Rectal smooth muscle tissue (tissue), 1 donor: ENCODE measurements around the gene SPATS2L.
"Not testable (repeated sequence)": the region's sequence is repeated elsewhere in the genome, so short reads cannot be mapped to it uniquely, and the experiment has no call there.

Experiments
- H3K27ac ChIP-seq: one replicate; pipeline ENCODE4 v1.7.0; 2013; ENCODE audit warnings: low read depth, low read length, inconsistent platforms
- H3K27me3 ChIP-seq: one replicate; pipeline ENCODE4 v1.7.0; 2013; ENCODE audit warnings: low read length; ENCODE audit not compliant: control insufficient read depth, insufficient read depth
- H3K36me3 ChIP-seq: one replicate; pipeline ENCODE4 v1.7.0; 2013; ENCODE audit warnings: low read length; ENCODE audit not compliant: control insufficient read depth, insufficient read depth
- H3K4me1 ChIP-seq: one replicate; pipeline ENCODE4 v1.7.0; 2013; ENCODE audit warnings: low read length; ENCODE audit not compliant: control insufficient read depth, insufficient read depth
- H3K4me3 ChIP-seq: one replicate; pipeline ENCODE4 v1.7.0; 2013; ENCODE audit warnings: low read length
- H3K9ac ChIP-seq: one replicate; pipeline ENCODE4 v1.7.0; 2013; ENCODE audit warnings: low read length

Gene SPATS2L

GRCh38 chr2:200331061-200331400 is 24.5 kb downstream of the SPATS2L start:
- H3K27ac ChIP-seq, result no peak overlapping the region
- no peaks in the 10 kb centered on the region for H3K4me1 ChIP-seq
- H3K27me3 ChIP-seq, result no peaks in the 10 kb centered on the region
- no peaks in the 10 kb centered on the region for H3K36me3 ChIP-seq
- no peak overlapping the region for H3K9ac ChIP-seq
- no peak overlapping the region for H3K4me3 ChIP-seq

GRCh38 chr2:200335657-200336056 is 29.2 kb downstream of the SPATS2L start:
- Histone ChIP-seq H3K36me3 (no peaks in the 10 kb centered on the region), H3K9ac (no peak overlapping the region), H3K4me1 (peaks cover 6% of the 10 kb centered on the region), H3K27me3 (no peaks in the 10 kb centered on the region), H3K27ac (no peak overlapping the region), H3K4me3 (no peak overlapping the region)

GRCh38 chr2:200336980-200337615 is 30.6 kb downstream of the SPATS2L start:
- H3K27ac ChIP-seq, result no peak overlapping the region
- peaks cover 6% of the 10 kb centered on the region for H3K4me1 ChIP-seq

GRCh38 chr2:200337621-200338020 is 31.1 kb downstream of the SPATS2L start:
- no peak overlapping the region for H3K4me3 ChIP-seq
- no peak overlapping the region for H3K27ac ChIP-seq
- H3K9ac ChIP-seq, result no peak overlapping the region
- peaks cover 6% of the 10 kb centered on the region for H3K4me1 ChIP-seq
- no peaks in the 10 kb centered on the region for H3K27me3 ChIP-seq
- no peaks in the 10 kb centered on the region for H3K36me3 ChIP-seq

More at GRCh38 chr2:200336980-200337615, 30.6 kb downstream of the SPATS2L start:
- Histone ChIP-seq H3K36me3 (no peaks in the 10 kb centered on the region), H3K9ac (no peak overlapping the region), H3K27me3 (no peaks in the 10 kb centered on the region), H3K4me3 (no peak overlapping the region)

- no peaks in the 10 kb centered on the region for H3K27me3 ChIP-seq
- no peak overlapping the region for H3K9ac ChIP-seq
- no peaks in the 10 kb centered on the region for H3K36me3 ChIP-seq
- H3K4me1 ChIP-seq, result peaks cover 6% of the 10 kb centered on the region
- H3K27ac ChIP-seq, result no peak overlapping the region
- H3K4me3 ChIP-seq, result no peak overlapping the region
These were observed 32.2 kb downstream of the SPATS2L start for GRCh38 chr2:200338692-200339091.

GRCh38 chr2:200340508-200341224 is 34.2 kb downstream of the SPATS2L start:
- Histone ChIP-seq H3K4me1 (peaks cover 6% of the 10 kb centered on the region), H3K27ac (no peak overlapping the region), H3K9ac (no peak overlapping the region), H3K27me3 (no peaks in the 10 kb centered on the region), H3K36me3 (no peaks in the 10 kb centered on the region), H3K4me3 (no peak overlapping the region)

GRCh38 chr2:200341376-200341775 is 34.9 kb downstream of the SPATS2L start:
- H3K4me3 ChIP-seq, result no peak overlapping the region
- no peaks in the 10 kb centered on the region for H3K27me3 ChIP-seq
- no peak overlapping the region for H3K27ac ChIP-seq
- H3K9ac ChIP-seq, result no peak overlapping the region
- no peaks in the 10 kb centered on the region for H3K36me3 ChIP-seq
- H3K4me1 ChIP-seq, result peaks cover 8% of the 10 kb centered on the region

- H3K27me3 ChIP-seq, result no peaks in the 10 kb centered on the region
- no peak overlapping the region for H3K9ac ChIP-seq
- no peak overlapping the region for H3K4me3 ChIP-seq
- H3K4me1 ChIP-seq, result peaks cover 7% of the 10 kb centered on the region
- H3K27ac ChIP-seq, result no peak overlapping the region
- H3K36me3 ChIP-seq, result no peaks in the 10 kb centered on the region
These were observed 35.7 kb downstream of the SPATS2L start for GRCh38 chr2:200342235-200342634.

- H3K27me3 ChIP-seq, result no peaks in the 10 kb centered on the region
- H3K4me3 ChIP-seq, result no peak overlapping the region
- peaks cover 5% of the 10 kb centered on the region for H3K4me1 ChIP-seq
- no peak overlapping the region for H3K27ac ChIP-seq
- H3K9ac ChIP-seq, result no peak overlapping the region
- H3K36me3 ChIP-seq, result no peaks in the 10 kb centered on the region
These were observed 36.2 kb downstream of the SPATS2L start for GRCh38 chr2:200342654-200343053.

GRCh38 chr2:200344202-200344601 is 37.7 kb downstream of the SPATS2L start:
- H3K4me1 ChIP-seq, H3K27ac ChIP-seq, H3K27me3 ChIP-seq, H3K4me3 ChIP-seq, H3K9ac ChIP-seq, H3K36me3 ChIP-seq: not testable (repeated sequence)

GRCh38 chr2:200345975-200346374 is 39.5 kb downstream of the SPATS2L start:
- Histone ChIP-seq H3K4me1 (peaks cover 9% of the 10 kb centered on the region), H3K36me3 (no peaks in the 10 kb centered on the region), H3K27me3 (no peaks in the 10 kb centered on the region), H3K27ac (no peak overlapping the region), H3K4me3 (no peak overlapping the region), H3K9ac (no peak overlapping the region)

- Histone ChIP-seq H3K36me3 (no peaks in the 10 kb centered on the region), H3K4me1 (peaks cover 9% of the 10 kb centered on the region), H3K9ac (no peak overlapping the region), H3K27ac (peak overlapping the region; percentile 30), H3K4me3 (no peak overlapping the region), H3K27me3 (no peaks in the 10 kb centered on the region)
These were observed 40.8 kb downstream of the SPATS2L start for GRCh38 chr2:200347301-200347700.
